ENCODE results near the gene LRCH1.
A peak's percentile ranks its signal among the peaks of the same experiment; 100 is the strongest.

LRCH1 gene

GRCh38 chr13:46617885-46618284 lies 64.9 kb downstream of the LRCH1 start:
- no peak for DNase-seq

- no peak for DNase-seq
Observed at GRCh38 chr13:46618694-46619254, 65.8 kb downstream of the LRCH1 start.

GRCh38 chr13:46620029-46620428 lies 67.1 kb downstream of the LRCH1 start:
- DNase-seq = no peak

GRCh38 chr13:46620471-46620870 lies 67.5 kb downstream of the LRCH1 start:
- no peak for DNase-seq

- DNase-seq = no peak
Observed at GRCh38 chr13:46621133-46621532, 68.2 kb downstream of the LRCH1 start.

- no peak for DNase-seq
Observed at GRCh38 chr13:46621792-46622629, 69.0 kb downstream of the LRCH1 start.

GRCh38 chr13:46622630-46623256 lies 69.8 kb downstream of the LRCH1 start:
- DNase-seq = peak; percentile 70

GRCh38 chr13:46624353-46624752 lies 71.4 kb downstream of the LRCH1 start:
- no peak for DNase-seq

GRCh38 chr13:46624821-46625220 lies 71.9 kb downstream of the LRCH1 start:
- no peak for DNase-seq

GRCh38 chr13:46627462-46627861 lies 74.5 kb downstream of the LRCH1 start:
- DNase-seq = no peak

- DNase-seq = no peak
Observed at GRCh38 chr13:46628622-46629365, 75.8 kb downstream of the LRCH1 start.

- no peak for DNase-seq
Observed at GRCh38 chr13:46629811-46630413, 76.9 kb downstream of the LRCH1 start.

- DNase-seq = no peak
Observed at GRCh38 chr13:46630431-46631178, 77.6 kb downstream of the LRCH1 start.

GRCh38 chr13:46631179-46631542 lies 78.2 kb downstream of the LRCH1 start:
- no peak for DNase-seq

GRCh38 chr13:46632176-46632575 lies 79.2 kb downstream of the LRCH1 start:
- DNase-seq = no peak

GRCh38 chr13:46633416-46633815 lies 80.4 kb downstream of the LRCH1 start:
- DNase-seq = no peak

GRCh38 chr13:46636451-46636850 lies 83.5 kb downstream of the LRCH1 start:
- DNase-seq = no peak

GRCh38 chr13:46637213-46637612 lies 84.2 kb downstream of the LRCH1 start:
- no peak for DNase-seq

GRCh38 chr13:46638262-46638661 lies 85.3 kb downstream of the LRCH1 start:
- DNase-seq = no peak

GRCh38 chr13:46639033-46639981 lies 86.3 kb downstream of the LRCH1 start:
- no peak for DNase-seq

GRCh38 chr13:46640843-46641242 lies 87.9 kb downstream of the LRCH1 start:
- DNase-seq = no peak
